Fibroblast of peridontal ligament (primary cell): ENCODE measurements around the gene ABCG4.
"Not testable (repeated sequence)": the region's sequence is repeated elsewhere in the genome, so short reads cannot be mapped to it uniquely, and the experiment has no call there.

Experiments
- DNase-seq: peaks from one replicate; pipeline ENCODE4 v3.0.0-alpha.2; 2010; ENCODE audit errors: extremely low read depth

The ABCG4 gene

GRCh38 chr11:119149018-119149785, at the start of gene ABCG4:
Gene ABCG4 (plus strand): TSS chr11:119149052. CDS start chr11:119149966, 914 bp downstream.
- DNase-seq = no peak

DNA sequence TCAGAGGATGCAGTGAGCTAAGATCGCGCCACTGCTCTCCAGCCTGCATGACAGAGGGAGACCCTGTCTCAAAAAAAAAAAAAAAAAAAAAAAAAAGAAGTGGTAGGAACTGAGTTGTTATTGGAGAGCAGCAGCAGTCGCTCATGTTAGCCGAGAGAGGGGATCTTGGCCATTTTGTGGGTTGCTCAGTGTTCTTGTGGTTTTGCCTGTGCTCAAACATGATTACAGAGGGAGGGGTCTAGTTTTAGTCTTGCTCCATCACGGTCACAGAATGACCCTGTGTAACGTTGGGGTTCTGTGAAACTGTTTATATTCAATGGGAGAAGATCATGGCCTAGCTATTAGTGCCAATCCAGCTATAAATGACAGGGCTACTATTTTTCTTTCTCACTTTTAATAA, 49.1 kb upstream of the ABCG4 start:
- no peak for DNase-seq

GRCh38 chr11:119100246-119100970, 48.4 kb upstream of the ABCG4 start:
- DNase-seq = peak; percentile 63

GRCh38 chr11:119100994-119101758, 47.7 kb upstream of the ABCG4 start:
- DNase-seq = no peak

DNA sequence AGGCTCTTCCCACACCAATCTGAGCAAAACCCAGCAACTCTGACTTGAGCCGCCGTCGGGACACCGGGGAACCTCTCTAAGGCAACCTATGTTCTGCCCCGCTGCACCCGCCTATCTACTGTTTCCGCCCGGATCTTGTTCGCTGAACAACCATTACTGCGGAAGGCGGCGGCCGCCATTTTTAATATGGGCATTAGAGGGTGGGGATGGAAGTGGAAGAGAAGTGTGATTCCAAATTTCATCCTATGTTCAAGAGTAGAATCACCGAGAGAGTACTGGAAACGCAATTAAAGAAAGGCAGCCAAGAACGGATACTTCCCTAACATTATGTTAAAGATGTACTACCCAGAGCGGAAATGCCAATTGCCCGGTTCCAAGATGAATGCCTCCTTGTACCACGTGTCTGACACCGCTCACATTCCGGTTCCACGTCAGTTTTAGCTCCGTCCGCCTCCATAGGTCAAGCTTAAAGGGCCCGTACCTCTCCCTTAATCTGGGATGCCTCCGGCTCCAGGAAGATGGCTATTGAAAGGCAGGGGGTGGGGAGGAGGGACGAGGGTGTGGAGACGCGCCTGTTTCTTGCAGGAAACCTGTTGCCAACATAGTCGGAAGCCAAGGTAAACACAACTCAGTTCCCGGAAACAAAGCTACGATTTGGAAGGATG, 47.0 kb upstream of the ABCG4 start, which contains the start of gene DPAGT1:
Gene DPAGT1 (minus strand): TSS at position 95 of the 665 bp plus-strand sequence. CDS start 198 bp downstream, outside the sequence.
- DNase-seq = peak; percentile 97

DNA sequence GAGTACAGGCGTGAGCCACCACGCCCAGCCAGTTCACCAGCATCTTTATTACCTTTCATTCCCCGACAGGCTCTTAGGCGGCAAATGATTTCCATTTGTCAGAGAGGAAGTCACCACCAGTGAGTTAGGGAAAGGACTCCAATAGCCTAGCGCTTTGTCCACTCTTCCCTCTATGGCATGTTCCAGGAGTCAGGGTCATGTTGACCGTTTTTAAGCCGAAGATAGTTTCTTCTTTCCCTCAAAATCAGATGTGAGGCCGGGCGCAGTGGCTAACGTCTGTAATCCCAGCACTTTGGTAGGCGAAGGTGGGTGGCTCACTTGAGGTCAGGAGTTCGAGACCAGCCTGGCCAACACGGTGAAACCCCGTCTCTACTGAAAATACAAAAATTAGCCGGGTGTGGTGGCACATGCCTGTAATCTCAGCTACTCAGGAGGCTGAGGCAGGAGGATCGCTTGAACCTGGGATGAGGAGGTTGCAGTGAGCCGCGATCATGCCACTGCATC, 45.6 kb upstream of the ABCG4 start:
- DNase-seq = not testable (repeated sequence)

- no peak for DNase-seq
These were observed 45.1 kb upstream of the ABCG4 start for GRCh38 chr11:119103793-119104192.

GRCh38 chr11:119106564-119107537, 42.0 kb upstream of the ABCG4 start, which contains the start of gene C2CD2L:
Gene C2CD2L (plus strand): TSS chr11:119107344. CDS start chr11:119107742, 398 bp downstream.
- DNase-seq = peak; percentile 82

DNA sequence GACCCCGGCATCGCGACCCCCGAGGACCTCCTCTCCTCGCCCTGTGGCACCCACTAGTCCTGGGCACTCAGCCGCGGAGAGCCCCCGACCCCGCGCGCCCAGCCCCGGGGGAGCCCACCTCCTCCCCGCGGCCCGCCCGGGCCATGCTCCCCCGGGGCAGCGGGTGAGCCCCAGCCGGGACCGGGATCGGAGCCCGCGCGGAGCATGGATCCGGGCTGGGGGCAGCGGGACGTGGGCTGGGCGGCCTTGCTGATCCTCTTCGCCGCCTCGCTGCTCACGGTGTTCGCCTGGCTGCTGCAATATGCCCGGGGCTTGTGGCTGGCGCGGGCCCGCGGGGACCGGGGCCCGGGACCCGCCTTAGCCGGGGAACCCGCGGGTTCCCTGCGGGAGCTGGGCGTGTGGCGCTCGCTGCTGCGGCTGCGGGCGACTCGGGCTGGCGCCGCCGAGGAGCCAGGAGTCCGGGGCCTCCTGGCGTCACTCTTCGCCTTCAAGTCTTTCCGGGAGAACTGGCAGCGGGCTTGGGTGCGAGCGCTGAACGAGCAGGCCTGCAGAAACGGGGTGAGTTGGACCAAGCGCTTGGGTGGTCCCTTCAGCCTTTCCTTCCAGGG, 41.2 kb upstream of the ABCG4 start:
- DNase-seq = no peak

DNA sequence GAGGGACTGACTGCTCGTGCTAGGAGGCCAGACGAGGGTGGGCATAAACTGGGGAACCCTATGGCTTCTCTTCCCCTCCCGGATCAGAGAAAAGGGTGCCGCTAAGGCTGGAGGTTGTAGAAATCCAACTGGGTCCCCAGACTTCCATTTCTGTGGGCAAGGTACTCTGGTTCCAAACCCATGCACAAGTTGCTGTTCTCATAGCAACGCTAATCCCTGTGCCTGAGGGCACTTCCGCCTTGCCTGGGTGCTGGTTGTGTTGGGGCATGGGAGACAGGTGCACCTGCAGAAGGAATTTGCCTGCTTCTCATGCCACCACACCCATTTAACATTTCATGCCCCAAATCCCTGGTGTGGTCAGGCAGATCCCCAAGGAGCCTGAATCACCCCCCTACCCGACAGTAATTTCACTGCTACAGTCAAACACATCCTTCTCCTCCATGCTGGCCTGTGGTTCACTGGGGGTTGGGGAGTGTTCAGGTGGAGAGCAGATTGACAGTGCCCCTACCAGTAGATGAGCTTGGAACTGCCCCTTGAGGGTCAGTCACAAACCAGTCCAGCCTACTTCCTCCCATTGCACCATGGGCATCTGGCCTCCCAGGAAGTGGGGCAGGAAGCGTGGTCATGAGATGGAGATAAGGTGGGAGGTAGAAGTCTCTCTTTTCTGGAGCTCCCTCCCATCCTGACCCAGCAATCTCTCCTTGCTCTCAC, 40.6 kb upstream of the ABCG4 start:
- DNase-seq = no peak

- DNase-seq = no peak
These were observed 40.0 kb upstream of the ABCG4 start for GRCh38 chr11:119108857-119109221.

GRCh38 chr11:119109843-119110242, 39.0 kb upstream of the ABCG4 start:
- no peak for DNase-seq

GRCh38 chr11:119110439-119110838, 38.4 kb upstream of the ABCG4 start:
- no peak for DNase-seq

DNA sequence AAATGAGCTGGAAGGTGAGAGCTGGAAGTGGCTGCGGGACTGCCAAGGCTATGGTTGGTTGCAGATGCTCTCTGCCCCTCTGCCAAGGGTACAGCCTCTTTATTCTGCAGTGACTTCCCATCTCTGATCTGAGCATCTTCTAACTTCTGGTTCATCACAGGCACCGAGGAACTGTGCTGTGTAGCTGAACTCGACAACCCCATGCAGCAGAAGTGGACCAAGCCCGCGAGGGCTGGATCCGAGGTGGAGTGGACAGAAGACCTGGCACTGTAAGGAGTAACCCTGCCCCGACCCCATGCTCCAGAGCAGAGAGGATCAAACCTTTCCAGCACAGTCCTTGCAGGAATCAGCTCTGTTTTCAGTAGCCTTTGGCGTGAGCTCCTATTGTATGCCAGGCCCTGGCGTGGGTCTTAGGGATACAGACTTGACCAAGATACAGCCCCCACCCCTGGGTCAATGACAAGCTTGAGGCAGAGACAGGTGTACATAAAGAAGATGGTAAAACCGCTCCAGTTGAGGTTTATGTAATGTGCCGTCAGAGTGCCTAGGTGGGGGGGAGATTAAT, 37.4 kb upstream of the ABCG4 start:
- no peak for DNase-seq

- DNase-seq = no peak
These were observed 36.4 kb upstream of the ABCG4 start for GRCh38 chr11:119112314-119113020.

- no peak for DNase-seq
These were observed 35.1 kb upstream of the ABCG4 start for GRCh38 chr11:119113716-119114115.

GRCh38 chr11:119114351-119114750, 34.5 kb upstream of the ABCG4 start:
- DNase-seq = no peak
